ENCODE results near the gene KIAA1328.
A peak's percentile ranks its signal among the peaks of the same experiment; 100 is the strongest.
"Not testable (repeated sequence)": the region's sequence is repeated elsewhere in the genome, so short reads cannot be mapped to it uniquely, and the experiment has no call there.

Gene KIAA1328

DNA sequence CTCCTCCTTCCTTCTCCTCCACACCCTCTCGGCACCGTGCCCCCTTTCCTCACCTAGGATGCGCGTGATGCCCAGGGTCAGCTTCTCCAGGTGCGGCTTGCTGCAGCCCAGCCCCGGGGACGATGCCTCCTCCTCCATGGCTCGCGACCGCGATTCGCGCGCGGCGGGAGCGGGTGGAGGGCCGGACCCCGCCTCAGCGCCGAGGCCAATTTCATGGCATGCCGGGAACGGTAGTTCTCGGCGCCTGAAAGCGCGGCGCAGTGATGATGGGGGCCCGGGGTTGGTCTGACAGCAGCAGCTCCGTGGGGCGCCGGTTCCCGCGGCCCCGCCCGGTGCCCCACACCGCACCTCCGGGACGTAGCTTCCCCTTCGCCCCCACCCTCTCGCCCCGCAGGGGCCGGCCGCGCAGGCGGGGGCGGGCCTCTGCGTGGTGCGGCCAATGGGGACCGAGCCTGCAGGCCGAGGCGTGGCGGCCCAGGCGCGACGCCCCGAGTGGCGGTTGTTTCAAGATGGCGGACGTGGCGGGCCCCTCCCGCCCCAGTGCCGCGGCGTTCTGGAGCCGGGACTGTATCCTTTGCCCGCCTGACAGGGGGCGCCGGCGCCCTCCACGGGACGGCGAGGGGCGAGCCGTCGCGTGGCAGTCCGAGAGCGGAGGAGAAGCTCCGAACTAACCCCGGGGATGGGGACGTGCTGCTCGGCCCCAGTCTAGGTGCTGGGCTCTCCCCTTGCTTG lies at the start of gene KIAA1328, which contains the start of gene TPGS2:
KIAA1328 (plus strand) TSS at position 498 of the 732 bp plus-strand sequence; CDS start at position 510, 12 bp downstream.
TPGS2 (minus strand) TSS at position 373 of the 732 bp plus-strand sequence; CDS start at position 138, 235 bp downstream.
- peak; percentile 74 for DNase-seq (ENCODE audit: low read depth, low spot score)

DNA sequence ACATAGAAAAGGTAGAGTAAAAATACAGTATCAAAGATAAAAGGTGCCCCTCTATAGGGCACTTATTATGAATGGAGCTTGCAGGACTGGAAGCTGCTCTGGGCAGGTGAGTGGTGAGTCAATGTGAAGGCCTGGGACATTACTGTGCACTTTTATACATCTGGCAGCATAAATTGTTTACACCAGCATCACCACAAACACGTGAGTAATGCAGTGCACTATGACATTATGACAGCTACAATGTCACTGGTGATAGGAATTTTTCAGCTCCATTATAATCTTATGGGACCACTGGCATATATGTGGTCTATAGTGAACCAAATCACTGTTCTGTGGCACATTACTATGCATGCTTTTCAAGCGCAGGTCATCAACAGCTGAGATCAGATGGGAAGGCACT lies 48.2 kb upstream of the KIAA1328 start:
- no peak for DNase-seq (ENCODE audit: low read depth, low spot score)

DNA sequence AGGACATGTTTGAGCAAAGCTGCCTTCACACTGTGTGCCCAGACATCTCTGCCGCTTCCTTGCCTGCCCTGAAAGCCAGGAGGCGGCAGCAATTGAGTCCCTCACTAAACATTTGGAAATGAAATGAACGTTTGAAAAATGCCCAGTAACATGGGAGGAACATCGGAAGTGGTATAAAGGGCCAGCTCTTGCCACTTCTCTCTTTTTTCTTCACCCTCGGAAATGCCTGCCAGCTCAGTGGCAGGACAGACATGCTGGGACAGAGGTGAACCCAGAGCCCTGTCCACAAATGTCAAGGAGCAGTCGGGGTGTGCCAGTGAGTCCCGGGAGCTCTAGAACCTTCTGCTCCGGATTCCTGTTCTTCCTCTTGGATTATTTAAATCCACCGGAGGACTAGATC lies 46.2 kb upstream of the KIAA1328 start:
- no peak for DNase-seq (ENCODE audit: low read depth, low spot score)

DNA sequence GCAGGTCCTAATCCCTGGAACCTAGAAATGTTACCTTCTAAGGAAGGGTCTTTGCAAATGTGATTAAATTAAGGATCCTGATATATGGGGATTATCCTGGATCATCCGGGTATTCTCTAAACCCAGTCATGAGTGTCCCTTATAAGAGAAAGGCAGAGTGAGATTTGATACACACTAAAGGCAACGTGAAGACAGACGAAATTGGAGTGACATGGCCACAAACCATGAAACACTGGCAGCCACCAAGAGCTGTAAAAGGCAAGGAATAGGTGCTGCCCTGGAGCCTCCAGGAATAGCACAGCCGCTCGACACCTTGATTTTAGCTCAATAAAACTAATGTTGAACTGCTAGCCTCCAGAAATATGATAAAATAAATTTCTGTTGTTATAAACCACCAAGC lies 45.1 kb upstream of the KIAA1328 start:
- no peak for DNase-seq (ENCODE audit: low read depth, low spot score)

DNA sequence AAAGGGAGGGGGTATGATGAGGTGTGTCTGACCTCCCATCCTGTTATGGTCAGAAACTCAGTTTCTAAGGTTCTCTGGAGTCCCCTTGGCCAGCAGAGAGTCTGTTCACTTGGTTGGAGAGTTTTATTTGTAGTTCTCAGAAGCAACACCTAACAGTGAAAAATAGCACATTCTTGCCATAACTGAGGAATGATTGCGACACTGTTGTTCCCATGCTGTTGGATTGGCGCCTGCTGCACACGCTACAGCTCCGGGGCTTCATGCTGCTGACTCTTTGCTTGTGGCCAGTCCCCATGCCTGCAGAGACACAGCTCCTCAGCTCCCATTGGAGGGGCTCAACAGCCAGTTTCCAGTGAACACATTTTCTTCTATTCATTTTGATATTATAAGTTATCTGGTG lies 42.2 kb upstream of the KIAA1328 start:
- no peak for DNase-seq (ENCODE audit: low read depth, low spot score)

DNA sequence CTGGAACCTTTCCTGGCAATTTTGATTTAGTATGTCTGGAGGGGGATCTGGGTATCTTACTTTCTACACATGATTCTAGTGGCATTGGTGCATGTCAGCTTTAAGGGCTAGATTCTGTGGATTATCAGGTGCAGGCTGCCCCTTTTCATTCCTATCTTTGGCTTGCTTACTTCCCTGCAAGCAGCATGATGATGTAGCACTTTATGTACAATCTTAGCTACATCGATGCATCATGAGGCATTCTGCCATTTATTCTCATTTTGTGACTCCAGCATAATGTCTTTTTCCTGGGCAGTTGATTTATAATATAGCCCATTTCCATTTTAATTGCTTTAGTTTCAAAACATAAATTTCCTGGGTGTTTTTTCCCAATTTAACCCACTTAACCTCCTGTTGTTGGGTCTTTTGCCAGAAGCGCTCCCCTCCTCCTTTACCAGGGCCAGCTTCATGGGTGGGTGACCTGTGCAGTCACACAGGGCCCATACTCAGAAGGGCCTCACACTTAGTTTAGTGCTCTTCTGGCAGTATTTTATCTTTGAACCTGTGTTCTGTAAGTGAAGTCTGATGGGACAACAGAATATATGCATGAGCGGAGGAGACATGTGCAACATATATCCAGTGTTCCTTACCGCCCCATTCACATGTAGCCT lies 36.2 kb upstream of the KIAA1328 start:
- no peak for DNase-seq (ENCODE audit: low read depth, low spot score)

DNA sequence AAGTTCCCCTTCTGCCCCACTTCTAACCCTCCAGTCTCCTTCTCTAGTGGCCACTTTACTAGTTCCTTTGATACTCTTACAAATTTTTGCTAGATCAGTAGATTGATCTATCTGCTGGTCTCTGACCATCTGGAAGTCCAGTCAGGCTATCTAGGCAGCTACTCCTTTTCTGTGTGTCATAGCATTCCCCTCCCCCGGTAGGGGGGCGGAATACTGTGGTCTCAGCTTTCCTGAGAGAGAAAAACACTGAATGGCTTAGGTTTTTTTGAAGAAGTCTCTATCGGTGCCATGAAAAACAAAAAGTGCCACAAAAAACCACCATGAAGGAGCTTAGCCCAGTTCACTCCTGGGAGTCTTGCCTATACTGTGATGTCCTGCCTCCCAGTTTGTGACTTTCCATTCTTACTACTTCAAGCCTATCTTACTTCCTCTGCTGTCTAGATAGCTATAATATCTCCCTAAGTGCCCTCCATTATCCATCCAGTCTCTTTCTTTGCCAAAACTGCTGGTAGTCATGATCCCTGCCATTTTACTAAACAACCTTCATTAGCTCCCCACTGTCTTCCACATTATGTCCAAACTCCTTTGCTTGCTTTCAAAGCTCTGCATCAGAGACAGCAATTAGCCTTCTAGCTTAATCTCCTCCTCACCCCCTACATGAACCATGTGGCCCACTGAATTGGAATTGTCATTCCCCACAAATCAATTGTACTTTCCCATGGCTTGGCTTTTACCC lies 30.0 kb upstream of the KIAA1328 start:
- no peak for DNase-seq (ENCODE audit: low read depth, low spot score)

DNA sequence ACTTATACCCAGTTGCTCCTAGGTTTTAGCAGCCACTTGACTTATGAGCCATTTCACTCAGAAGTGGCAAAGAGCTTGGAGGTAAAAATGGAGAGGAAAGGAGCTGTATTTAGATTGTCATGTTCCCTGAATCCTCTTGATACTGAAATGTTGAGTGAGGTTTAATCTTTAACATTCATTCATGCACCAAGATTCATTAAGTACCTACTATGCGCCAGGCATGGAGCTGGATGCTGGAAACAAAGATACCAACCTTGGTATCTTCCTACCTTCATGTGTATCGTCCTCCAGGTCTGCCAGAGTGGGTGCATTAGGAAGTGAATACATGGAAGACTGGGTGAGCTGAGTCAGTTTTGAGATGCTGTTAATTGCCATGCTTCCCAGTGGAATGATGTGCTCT lies 23.8 kb upstream of the KIAA1328 start:
- DNase-seq (ENCODE audit: low read depth, low spot score): no peak

DNA sequence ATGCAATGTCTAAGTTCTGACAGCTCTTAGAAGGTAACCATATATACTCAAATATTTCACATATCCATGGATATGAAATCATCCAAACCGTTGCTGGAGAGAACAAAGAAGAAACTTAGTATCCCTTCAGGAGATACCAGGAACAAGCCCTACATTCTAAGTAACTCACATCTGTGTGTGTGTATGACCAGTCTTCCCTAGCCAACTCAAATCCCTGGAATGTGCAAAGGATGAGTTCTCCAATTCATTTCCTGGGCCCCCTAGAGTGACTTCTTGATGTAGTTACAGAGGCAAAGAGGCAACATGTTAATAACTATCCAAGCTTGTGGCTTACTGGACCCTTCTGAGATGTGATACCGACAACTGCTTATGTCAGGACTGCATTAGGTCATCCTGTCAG lies 20.2 kb upstream of the KIAA1328 start:
- no peak for DNase-seq (ENCODE audit: low read depth, low spot score)

DNA sequence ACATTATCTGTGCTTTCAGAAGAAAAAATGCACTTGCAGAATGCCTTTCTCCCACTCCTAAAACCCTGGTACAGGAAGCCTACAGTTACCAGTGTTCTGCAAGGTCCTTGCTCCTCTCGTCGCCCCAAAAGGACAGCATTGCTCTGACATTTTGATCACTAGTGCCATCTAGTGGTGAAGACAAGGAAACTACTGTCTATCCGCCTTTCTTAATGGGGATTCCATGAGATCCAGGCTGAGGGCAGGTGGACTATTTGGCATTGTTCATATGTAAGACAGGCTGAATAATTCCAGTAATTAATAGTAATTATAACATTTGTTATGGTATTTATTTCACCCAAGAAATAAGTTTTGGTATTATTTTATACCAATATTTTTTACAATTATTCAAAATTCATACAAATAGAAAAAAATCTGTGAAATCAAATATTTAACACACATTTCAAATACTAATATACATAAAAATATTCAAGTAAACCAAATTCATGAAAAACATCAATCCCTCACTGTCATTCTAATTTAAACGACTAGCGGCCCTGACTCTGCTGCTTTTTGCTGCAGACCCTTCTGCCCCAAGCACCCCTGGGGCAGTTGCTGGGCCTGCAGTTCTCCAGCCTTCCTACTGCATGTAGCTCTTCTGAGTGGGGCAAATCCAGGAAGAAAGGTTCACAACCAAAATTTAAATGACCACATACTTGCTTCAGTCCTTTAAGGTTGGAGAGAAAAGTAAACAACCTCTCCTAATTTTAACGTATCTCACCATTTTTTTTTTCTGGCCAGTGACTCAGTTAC lies 19.1 kb upstream of the KIAA1328 start:
- DNase-seq (ENCODE audit: low read depth, low spot score): no peak

DNA sequence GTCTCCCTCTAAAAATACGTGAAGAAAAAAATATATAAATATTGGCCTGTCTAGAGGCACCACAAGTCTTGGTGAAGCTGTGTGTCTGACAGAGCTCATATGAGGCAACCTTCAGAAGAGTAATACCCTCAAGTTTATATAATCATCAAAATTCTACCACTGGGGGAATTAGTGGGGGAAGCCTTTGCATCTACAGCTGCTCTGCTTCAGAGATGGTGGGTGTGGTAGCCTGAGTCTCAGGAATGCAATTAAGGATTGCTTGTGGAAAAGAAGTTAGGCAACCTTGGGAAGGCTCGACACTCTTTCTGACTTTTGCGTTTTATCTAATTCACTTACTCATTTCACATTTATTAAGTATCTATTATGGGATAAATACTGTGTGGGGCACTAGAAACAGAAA lies 17.5 kb upstream of the KIAA1328 start:
- DNase-seq (ENCODE audit: low read depth, low spot score): no peak

DNA sequence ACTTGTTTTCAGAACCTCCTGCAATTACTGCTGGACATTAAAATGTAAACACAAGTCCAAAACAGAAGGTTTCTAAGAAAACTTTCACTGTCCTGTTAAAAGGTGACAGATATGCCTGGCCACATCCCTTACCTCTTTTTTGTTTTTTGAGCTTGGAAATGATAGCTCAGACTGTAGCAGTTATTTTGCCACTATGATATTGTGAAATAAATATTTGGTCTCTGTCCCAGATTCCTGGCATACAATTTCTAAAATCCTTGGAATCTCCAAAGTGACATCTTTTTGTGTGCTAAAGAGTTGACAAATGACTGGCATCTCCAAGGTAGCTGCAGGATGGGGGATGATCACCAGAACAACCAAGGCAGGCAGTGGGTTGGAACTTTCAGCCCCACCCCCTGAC lies 17.0 kb upstream of the KIAA1328 start:
- DNase-seq (ENCODE audit: low read depth, low spot score): no peak

DNA sequence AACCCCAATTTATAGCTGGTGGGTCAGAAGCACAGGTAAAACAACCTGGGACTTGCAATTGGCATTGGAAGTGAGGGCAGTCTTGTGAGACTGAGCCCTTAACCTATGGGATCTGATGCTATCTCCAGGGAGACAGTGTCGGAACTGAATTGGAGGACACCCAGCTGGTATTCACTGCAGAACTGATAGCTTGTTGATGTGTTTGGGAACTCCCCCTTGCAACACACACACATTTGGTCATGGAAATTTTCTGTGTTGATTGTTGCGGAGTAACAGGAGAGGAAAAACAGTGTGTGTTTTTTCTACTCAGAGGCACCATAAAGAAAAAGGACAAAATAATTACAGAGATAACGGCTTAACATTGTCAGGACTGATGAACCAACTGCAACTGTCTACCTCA lies 16.2 kb upstream of the KIAA1328 start:
- no peak for DNase-seq (ENCODE audit: low read depth, low spot score)

DNA sequence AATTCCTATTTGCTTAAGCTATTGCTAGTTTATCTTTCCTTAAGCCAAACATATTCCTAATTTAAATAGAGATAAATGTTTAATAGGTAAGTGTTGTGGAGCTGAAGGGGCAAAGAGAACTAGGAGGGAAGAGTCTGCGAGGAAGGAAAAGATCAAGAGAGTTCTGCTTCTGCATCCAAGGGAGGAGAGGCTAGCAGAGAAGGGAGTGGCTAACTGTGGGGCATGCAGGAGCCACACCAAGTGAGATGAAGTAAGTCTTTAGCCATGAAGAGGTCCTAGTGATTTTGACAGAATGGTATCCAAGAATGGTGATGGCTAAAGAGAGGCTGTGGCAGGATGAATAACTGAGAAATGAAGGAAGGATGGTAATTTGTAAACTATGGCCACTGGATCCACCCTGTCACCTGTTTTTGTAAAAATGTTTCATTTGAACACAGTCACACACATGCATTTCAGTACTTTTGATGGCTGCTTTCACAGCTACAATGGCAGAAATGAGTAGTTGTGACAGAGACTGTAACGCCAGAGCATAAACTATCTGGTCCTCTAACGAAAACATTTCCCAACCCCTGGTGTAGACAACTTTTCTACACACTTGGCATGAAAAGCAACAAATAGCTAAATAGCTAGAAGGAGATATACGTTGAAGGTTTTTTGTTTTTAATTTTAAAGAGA lies 15.7 kb upstream of the KIAA1328 start:
- no peak for DNase-seq (ENCODE audit: low read depth, low spot score)

DNA sequence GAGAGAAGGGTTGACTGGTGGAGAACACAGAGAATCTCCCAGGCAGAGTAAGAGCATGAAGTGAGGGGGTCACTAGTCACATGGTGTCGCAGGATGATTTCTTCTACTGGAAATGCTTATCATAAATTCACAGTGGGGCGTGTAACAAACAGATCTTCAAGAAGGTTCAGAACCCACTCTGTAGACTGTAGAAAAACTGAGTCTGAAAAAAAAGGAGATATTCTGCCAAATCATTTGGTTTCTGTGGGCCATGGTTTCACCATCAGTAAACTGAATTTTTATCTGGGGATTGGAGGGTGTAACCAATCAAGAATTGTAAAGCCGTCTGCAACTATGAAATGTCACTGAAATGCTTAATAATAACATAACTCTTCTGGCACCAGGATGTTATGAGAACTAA lies 15.1 kb upstream of the KIAA1328 start:
- DNase-seq (ENCODE audit: low read depth, low spot score): no peak

DNA sequence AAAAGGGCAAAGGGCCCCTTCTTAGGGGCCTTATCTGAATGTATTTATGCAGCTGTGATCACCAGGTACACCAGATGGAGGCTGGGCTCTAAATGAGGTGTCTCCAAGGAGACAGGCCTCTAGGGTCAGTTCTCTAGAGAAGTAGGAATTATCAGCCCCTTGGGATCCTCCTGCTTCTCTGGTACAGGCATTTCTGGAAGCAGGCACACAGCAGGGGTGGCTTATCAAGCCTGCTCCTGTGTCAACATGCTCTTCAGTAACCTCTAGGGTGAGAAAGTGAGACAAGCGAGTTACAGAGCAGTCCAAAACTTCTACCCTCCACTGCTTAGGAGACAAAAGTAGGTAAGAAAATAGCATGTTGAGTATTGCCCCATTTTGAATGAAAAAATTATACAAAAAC lies 13.9 kb upstream of the KIAA1328 start:
- no peak for DNase-seq (ENCODE audit: low read depth, low spot score)

DNA sequence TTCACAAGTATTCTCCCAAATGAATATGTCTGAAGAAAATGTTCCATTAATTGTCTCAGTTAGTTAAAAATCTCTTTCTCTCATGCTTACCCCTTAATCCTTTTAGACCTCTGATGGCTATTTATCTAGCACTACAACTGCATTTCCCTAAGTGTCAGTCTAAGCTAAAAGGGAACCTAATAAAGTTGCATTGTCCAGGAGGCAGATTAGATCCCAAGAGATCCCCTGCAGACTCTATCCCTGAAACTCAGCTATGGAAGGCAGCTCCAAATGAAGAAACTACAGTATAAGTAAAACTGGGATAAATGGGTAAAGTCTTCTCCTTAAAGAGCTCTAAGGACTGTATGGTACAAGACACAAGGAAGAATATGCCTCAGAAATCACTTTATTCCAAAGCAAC lies 12.8 kb upstream of the KIAA1328 start:
- not testable (repeated sequence) for DNase-seq (ENCODE audit: low read depth, low spot score)

DNA sequence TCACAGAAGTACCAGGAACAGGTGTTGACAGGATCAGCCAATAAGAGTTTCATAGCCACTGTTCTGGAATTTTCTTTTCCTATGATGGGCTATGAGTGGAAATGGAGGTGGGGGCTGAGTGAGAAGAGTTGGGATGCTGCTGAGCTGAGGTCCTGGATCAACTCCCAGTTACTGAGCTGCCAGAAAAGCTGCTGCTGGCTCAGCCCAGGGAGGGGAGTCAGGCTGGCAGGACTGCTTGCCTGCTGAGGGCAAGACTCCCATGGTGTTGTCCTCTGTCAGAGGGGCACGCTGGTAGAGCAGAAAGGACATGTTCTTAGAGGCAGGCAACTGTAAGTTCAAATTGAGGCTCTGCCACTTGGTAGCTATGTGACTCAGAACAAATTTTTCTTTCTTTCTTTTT lies 11.9 kb upstream of the KIAA1328 start:
- DNase-seq (ENCODE audit: low read depth, low spot score): no peak

DNA sequence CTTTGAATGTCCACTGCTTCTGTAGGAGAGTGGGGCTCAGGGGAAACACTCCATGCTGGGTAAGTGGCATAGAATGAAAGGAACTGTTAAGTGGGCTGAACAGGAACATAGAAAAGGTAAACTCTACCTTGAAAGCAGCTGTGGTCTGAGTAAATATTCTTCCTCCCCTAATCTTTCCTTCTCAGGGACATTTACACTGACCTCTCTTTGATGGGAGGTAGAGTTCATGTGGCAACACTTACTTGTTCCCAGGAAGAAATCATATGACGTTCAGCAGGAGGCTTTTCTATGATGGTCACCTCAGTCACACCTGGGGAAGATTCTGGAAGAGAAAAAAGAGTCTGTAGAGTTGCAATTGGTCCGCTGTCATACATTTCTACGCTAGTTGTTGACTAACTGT lies 10.3 kb upstream of the KIAA1328 start:
- DNase-seq (ENCODE audit: low read depth, low spot score): no peak

DNA sequence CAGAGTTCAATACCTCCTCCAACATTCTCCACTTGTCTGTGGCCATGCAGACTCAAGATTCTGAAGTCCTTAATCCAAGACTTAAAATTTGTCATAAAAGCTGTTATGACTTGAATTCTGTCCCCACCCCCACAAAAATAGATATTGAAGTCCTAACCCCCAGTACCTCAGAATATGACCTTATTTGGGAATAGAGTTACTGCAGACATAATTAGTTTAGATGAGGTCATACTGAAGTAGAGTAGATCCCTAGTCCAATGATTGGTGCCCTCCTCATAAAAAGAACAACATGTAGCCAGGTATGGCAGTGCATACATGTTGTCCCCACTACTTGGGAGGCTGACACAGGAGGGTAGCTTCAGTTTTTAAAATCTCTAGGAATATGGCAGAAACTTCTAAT lies 9.3 kb upstream of the KIAA1328 start:
- no peak for DNase-seq (ENCODE audit: low read depth, low spot score)

DNA sequence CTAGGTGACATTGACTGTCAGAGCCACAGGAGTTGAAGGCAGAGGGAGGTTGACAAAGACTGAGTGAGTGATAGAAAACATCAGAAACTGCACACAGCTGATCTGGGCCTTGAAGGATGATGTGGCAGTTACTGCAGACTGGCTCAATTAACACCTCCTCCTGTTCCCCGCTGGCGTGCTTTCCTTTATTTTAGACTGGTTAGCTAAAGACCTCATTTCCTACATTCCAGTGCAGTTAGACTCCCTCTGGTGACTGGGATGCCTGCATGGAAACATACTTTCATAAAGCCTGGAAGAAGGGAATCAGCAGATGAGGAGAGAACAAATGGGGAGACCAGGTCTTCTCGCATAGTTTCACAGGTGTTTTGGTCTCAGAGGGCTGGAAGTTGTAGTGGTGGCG lies 7.2 kb upstream of the KIAA1328 start:
- DNase-seq (ENCODE audit: low read depth, low spot score): no peak

Data from brain pericyte (primary cell).